ENCODE results near the gene ZNF823.

DNA sequence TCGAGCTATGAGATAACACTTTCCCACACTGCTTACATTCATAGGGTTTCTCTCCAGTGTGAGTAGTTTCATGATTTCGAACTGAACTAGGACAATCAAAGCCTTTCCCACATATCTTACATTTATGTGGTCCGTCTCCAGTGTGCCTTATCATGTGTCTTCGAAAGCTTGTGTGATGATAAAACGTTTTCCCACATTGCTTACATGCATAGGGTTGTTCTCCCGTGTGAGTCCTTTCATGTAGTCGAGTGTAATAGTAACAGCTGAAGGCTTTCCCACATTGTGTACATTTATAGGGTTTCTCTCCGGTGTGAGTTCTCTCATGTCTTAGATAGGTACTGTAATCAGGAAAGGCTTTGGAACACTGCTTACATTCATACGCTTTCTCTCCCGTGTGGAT, 16.3 kb downstream of the ZNF823 start:
- TF ChIP-seq EZH2 (IDR thresholded peaks at IDR 0.05; ENCODE audit: insufficient read depth, poor library complexity, severe bottlenecking): no peak
- no peak for TF ChIP-seq EZH2phosphoT487 (IDR thresholded peaks at IDR 0.05; ENCODE audit: insufficient read depth, low read depth)

All from GM23248 (cell line).